GM23338 (cell line): ENCODE measurements around the gene RAPGEF3. TPM values are rescaled to one million over a fixed set of nuclear protein-coding genes. Genes with fewer than 3 reads are reported as not detected.

ENCODE experiments used
- ATAC-seq: fragments of 200-7000 bp; cut with Tn5 transposase; 3 replicates; pipeline ENCODE4 v1.9.1; 2020
- DNase-seq: peaks from one replicate; pipeline ENCODE4 v3.0.0-alpha.2; 2015; ENCODE audit warnings: low spot score
- H2AFZ ChIP-seq: fragments of 200-600 bp; sonication (generic); 2 replicates; pipeline ENCODE4 v1.8.0; 2016; ENCODE audit warnings: antibody characterized with exemption, mild to moderate bottlenecking, moderate library complexity
- H3F3A ChIP-seq: fragments of 200-600 bp; sonication (generic); replicated peaks from 2 replicates; pipeline ENCODE4 v1.8.0; 2017; ENCODE audit warnings: antibody characterized with exemption, mixed run types, low read depth
- H3K27ac ChIP-seq: fragments of 200-600 bp; sonication (generic); 2 replicates; pipeline ENCODE4 v1.6.1; 2016; ENCODE audit warnings: low read depth
- H3K27me3 ChIP-seq: fragments of 200-600 bp; sonication (generic); 2 replicates; pipeline ENCODE4 v1.8.0; 2016; ENCODE audit warnings: mild to moderate bottlenecking, mixed run types, moderate library complexity; ENCODE audit not compliant: insufficient read depth
- H3K36me3 ChIP-seq: fragments of 200-600 bp; sonication (generic); 2 replicates; pipeline ENCODE4 v1.8.0; 2016; ENCODE audit warnings: mild to moderate bottlenecking; ENCODE audit not compliant: insufficient read depth
- H3K4me1 ChIP-seq: fragments of 200-600 bp; sonication (generic); 2 replicates; pipeline ENCODE4 v1.8.0; 2016; ENCODE audit warnings: mild to moderate bottlenecking, moderate library complexity; ENCODE audit not compliant: insufficient read depth
- H3K4me2 ChIP-seq: fragments of 200-600 bp; sonication (generic); 2 replicates; pipeline ENCODE4 v1.7.1; 2017; ENCODE audit warnings: mixed run types
- H3K4me3 ChIP-seq: fragments of 200-600 bp; sonication (generic); 2 replicates; pipeline ENCODE4 v1.6.1; 2016; ENCODE audit warnings: mixed run types
- H3K79me2 ChIP-seq: fragments of 200-600 bp; sonication (generic); replicated peaks from 2 replicates; pipeline ENCODE4 v1.8.0; 2017; ENCODE audit warnings: mild to moderate bottlenecking; ENCODE audit not compliant: insufficient read depth
- H3K9me2 ChIP-seq: fragments of 200-600 bp; sonication (generic); 2 replicates; pipeline ENCODE4 v1.8.0; 2017; ENCODE audit not compliant: insufficient read depth
- H4K20me1 ChIP-seq: fragments of 200-600 bp; sonication (generic); replicated peaks from 2 replicates; pipeline ENCODE4 v1.8.0; 2017; ENCODE audit warnings: mild to moderate bottlenecking; ENCODE audit not compliant: insufficient read depth
- H3K27ac Mint-ChIP-seq: 2 replicates; pipeline ENCODE4 v1.8.0; 2020; ENCODE audit warnings: inconsistent platforms, mild to moderate bottlenecking, moderate library complexity, mixed read lengths
- H3K27me3 Mint-ChIP-seq: 3 replicates; pipeline ENCODE4 v1.8.0; 2022; ENCODE audit warnings: low read depth, mild to moderate bottlenecking, moderate library complexity, mixed read lengths, inconsistent platforms; ENCODE audit not compliant: insufficient read depth, poor library complexity
- H3K36me3 Mint-ChIP-seq: 3 replicates; pipeline ENCODE4 v1.8.0; 2021; ENCODE audit warnings: low read depth, mild to moderate bottlenecking, inconsistent platforms, moderate library complexity, mixed read lengths
- H3K4me1 Mint-ChIP-seq: 3 replicates; pipeline ENCODE4 v1.8.0; 2020; ENCODE audit warnings: mild to moderate bottlenecking, inconsistent platforms, mixed read lengths
- H3K4me3 Mint-ChIP-seq: 3 replicates; pipeline ENCODE4 v1.8.0; 2021; ENCODE audit warnings: moderate library complexity, mild to moderate bottlenecking, inconsistent platforms, mixed read lengths
- H3K9me3 Mint-ChIP-seq: 3 replicates; pipeline ENCODE4 v1.8.0; 2020; ENCODE audit warnings: moderate library complexity, mild to moderate bottlenecking, inconsistent platforms, mixed read lengths
- CREB1 ChIP-seq: fragments of 250-450 bp; sonication (Bioruptor Pico); IDR thresholded peaks from 2 replicates; pipeline ENCODE4 v1.5.0; 2020; ENCODE audit warnings: low read depth, mild to moderate bottlenecking, moderate library complexity
- CTCF ChIP-seq, 2 experiments: fragments of 200-600 bp in 1 of 2; sonication (generic) in 1 of 2; conservative IDR thresholded peaks; 2 replicates each; pipeline versions ENCODE4 v1.5.1 to v1.6.1; 2016 to 2017; ENCODE audit warnings: antibody characterized with exemption in 2 of 2, low read depth in 2 of 2, mild to moderate bottlenecking in 2 of 2, moderate library complexity in 1 of 2
- ETS1 ChIP-seq: IDR thresholded peaks from 2 replicates; pipeline ENCODE4 v1.6.1; 2016; ENCODE audit warnings: antibody characterized with exemption
- EZH2 ChIP-seq: fragments of 200-600 bp; sonication (generic); IDR thresholded peaks from one replicate; pipeline ENCODE4 v1.8.0; 2017; ENCODE audit warnings: antibody characterized with exemption, mild to moderate bottlenecking, low read depth; ENCODE audit not compliant: unreplicated experiment
- EZH2phosphoT487 ChIP-seq: fragments of 200-600 bp; sonication (generic); IDR thresholded peaks from one replicate; pipeline ENCODE4 v1.8.1; 2018; ENCODE audit warnings: antibody characterized with exemption; ENCODE audit not compliant: unreplicated experiment
- JUNB ChIP-seq: IDR thresholded peaks from one replicate; pipeline ENCODE4 v1.6.1; 2016; ENCODE audit warnings: antibody characterized with exemption; ENCODE audit not compliant: unreplicated experiment
- POLR2AphosphoS5 ChIP-seq: IDR thresholded peaks from 2 replicates; pipeline ENCODE4 v1.6.1; 2016; ENCODE audit warnings: antibody characterized with exemption, low read depth
- REST ChIP-seq: IDR thresholded peaks from one replicate; pipeline ENCODE4 v1.6.1; 2018; ENCODE audit warnings: antibody characterized with exemption; ENCODE audit not compliant: unreplicated experiment
- STAT1 ChIP-seq: IDR thresholded peaks from one replicate; pipeline ENCODE4 v1.6.1; 2016; ENCODE audit warnings: antibody characterized with exemption; ENCODE audit not compliant: unreplicated experiment
- ZNF114 ChIP-seq: fragments of 250-450 bp; sonication (Bioruptor Pico); IDR thresholded peaks from 2 replicates; pipeline ENCODE4 v1.5.0; 2020; ENCODE audit warnings: mild to moderate bottlenecking, moderate library complexity
- ZNF331 ChIP-seq: fragments of 250-450 bp; sonication (Bioruptor Pico); IDR thresholded peaks from 2 replicates; pipeline ENCODE4 v1.5.0; 2020; ENCODE audit warnings: low read depth, mild to moderate bottlenecking, moderate library complexity
- ZNF462 ChIP-seq: fragments of 250-450 bp; sonication (Bioruptor Pico); IDR thresholded peaks from 2 replicates; pipeline ENCODE4 v1.5.0; 2020; ENCODE audit warnings: mild to moderate bottlenecking, moderate library complexity
- polyA plus RNA-seq: library from polyadenylated mRNA; unstranded; fragments of >200 nt; fragmentation: Nextera tagmentation; extraction: Ambion mirVana; gene quantifications from 2 replicates; pipeline ENCODE4 v1.2.1, GENCODE V29; 2016
- total RNA-seq: library from RNA; depleted of rRNA; stranded (reverse); fragments of >200 nt; shearing (Covaris generic); gene quantifications from 2 replicates; pipeline ENCODE4 v1.2.3, GENCODE V29; 2014

Gene RAPGEF3
- total and polyA plus RNA-seq, 2 experiments from 2014 or later, result 2.3 to 11.8 TPM

GRCh38 chr12:47801904-47802246 is 43.2 kb upstream of the RAPGEF3 start (continued):
- TF ChIP-seq ZNF462 (CRISPR knock-in tag) (no peak), EZH2 (no peak), CREB1 (no peak), STAT1 (no peak)

- H3K36me3 Mint-ChIP-seq, result peaks cover 26% of the 10 kb centered on the region
- Histone ChIP-seq H3K79me2 (peaks cover 57% of the 10 kb centered on the region), H3K4me1 (peaks cover 3% of the 10 kb centered on the region), H3K36me3 (no peaks in the 10 kb centered on the region), H3F3A (no peaks in the 10 kb centered on the region), H4K20me1 (peaks cover 13% of the 10 kb centered on the region), H3K27me3 (no peaks in the 10 kb centered on the region), H2AFZ (no peak overlapping the region), H3K4me3 (no peak overlapping the region), H3K9me2 (no peaks in the 10 kb centered on the region), H3K27ac (no peak overlapping the region), H3K4me2 (no peak overlapping the region)
- no peak overlapping the region for H3K27ac Mint-ChIP-seq
- DNase-seq (no peak), ATAC-seq (peak; percentile 11)
- peaks cover 68% of the 10 kb centered on the region for H3K4me1 Mint-ChIP-seq
- peaks cover 2% of the 10 kb centered on the region; the same call in 2 of the 3 replicates for H3K9me3 Mint-ChIP-seq
- H3K4me3 Mint-ChIP-seq, result no peak overlapping the region; the same call in 2 of the 3 replicates
- peaks cover 9% of the 10 kb centered on the region for H3K27me3 Mint-ChIP-seq
- TF ChIP-seq EZH2phosphoT487, result no peak
- TF ChIP-seq POLR2AphosphoS5, result no peak
- TF ChIP-seq ETS1, result no peak
- no peak for TF ChIP-seq ZNF114
- TF ChIP-seq JUNB, result no peak
- TF ChIP-seq CREB1, result no peak
- TF ChIP-seq EZH2, result no peak
- no peak for TF ChIP-seq REST
- TF ChIP-seq CTCF (conservative IDR thresholded peaks at IDR 0.05; ENCODE audit: low read depth in 2 of 2), result no peak
- no peak for TF ChIP-seq ZNF331
These were observed 42.7 kb upstream of the RAPGEF3 start for GRCh38 chr12:47801170-47801903.
